Suprapubic skin (tissue), 4 donors: Measurements from ENCODE around the gene HLA-DQA2.
"Not testable (repeated sequence)": the region's sequence is repeated elsewhere in the genome, so short reads cannot be mapped to it uniquely, and the experiment has no call there.

ENCODE experiments used
- CTCF ChIP-seq, 2 donors: fragments of 200-600 bp in 1 of 2; fragments of 450-650 bp in 1 of 2; sonication (generic) in 1 of 2; IDR thresholded peaks; one replicate each; pipeline ENCODE4 v1.5.1; 2016 to 2019; ENCODE audit warnings: antibody characterized with exemption in 2 of 2, mild to moderate bottlenecking in 1 of 2, moderate library complexity in 1 of 2
- POLR2A ChIP-seq, 2 donors: fragments of 450-650 bp; IDR thresholded peaks; one replicate each; pipeline ENCODE4 v1.6.1; 2017; ENCODE audit warnings: antibody characterized with exemption in 2 of 2, mild to moderate bottlenecking in 2 of 2, moderate library complexity in 2 of 2
- POLR2AphosphoS5 ChIP-seq, 3 donors: sonication (generic); formaldehyde crosslinking; IDR thresholded peaks; one replicate each; pipeline ENCODE4 v1.6.1; 2017; ENCODE audit warnings: antibody characterized with exemption in 3 of 3

- TF ChIP-seq CTCF, POLR2A, POLR2AphosphoS5 (IDR thresholded peaks at IDR 0.05): not testable (repeated sequence)
Observed at GRCh38 chr6:32745649-32746048, 4.5 kb downstream of the HLA-DQA2 start.
